HCT116 (cell line): ENCODE measurements around the gene TAF5L. TPM values are rescaled to one million over a fixed set of nuclear protein-coding genes. Genes with fewer than 3 reads are reported as not detected.

Experiments used
- ATAC-seq: fragments of 200-7000 bp; cut with Tn5 transposase; 2 replicates; pipeline ENCODE4 v1.9.1; 2020; ENCODE audit warnings: mild to moderate bottlenecking, moderate library complexity
- BruUV-seq: library from RNA; stranded (reverse); fragments of 400-500 nt; replicated peaks from 2 replicates; lab custom pipeline; 2021; lab: Mats Ljungman, UMichigan
- CTCF ChIA-PET: fragments of 300-600 bp; sonication (Branson Sonifier 250); formaldehyde crosslinking; loops from one replicate; lab custom pipeline; 2021; ENCODE audit warnings: antibody characterized with exemption; lab: Charles Lee
- POLR2A ChIA-PET: fragments of 300-600, 350-600 bp; sonication (Branson Sonifier 250); formaldehyde crosslinking; loops from one replicate; lab custom pipeline; 2021; ENCODE audit warnings: antibody characterized with exemption; lab: Charles Lee
- RAD21 ChIA-PET, 2 experiments: fragments of 300-600 bp; sonication (Branson Sonifier 250); formaldehyde crosslinking; loops; one replicate each; lab custom pipeline; 2023; ENCODE audit warnings: low total read pairs in 2 of 2; ENCODE audit not compliant: uncharacterized antibody in 2 of 2, unreplicated experiment in 2 of 2, low non-redundant PET in 1 of 2; lab: Charles Lee
- DNase-seq: peaks from one replicate; pipeline ENCODE4 v3.0.0-alpha.2; 2010; ENCODE audit warnings: low read depth, low spot score
- H2AFZ ChIP-seq: fragments of 200-600 bp; shearing (Covaris generic), sonication (generic); 2 replicates; pipeline ENCODE4 v1.6.1; 2017; ENCODE audit warnings: low read depth, mixed run types, mixed read lengths, antibody characterized with exemption, low read length; ENCODE audit not compliant: poor library complexity, severe bottlenecking
- H3K27ac ChIP-seq: 2 replicates; pipeline ENCODE4 v1.5.1; 2012; ENCODE audit warnings: low read depth, low read length
- H3K27me3 ChIP-seq: fragments of 200-600 bp; sonication (generic); 2 replicates; pipeline ENCODE4 v1.6.1; 2016; ENCODE audit warnings: mixed run types, low read length, mixed read lengths; ENCODE audit not compliant: insufficient read depth
- H3K36me3 ChIP-seq, 2 experiments: fragments of 200-500 bp in 1 of 2; fragments of 200-600 bp in 1 of 2; sonication (Bioruptor generic) in 1 of 2; sonication (generic) in 1 of 2; 2 replicates each; pipeline versions ENCODE4 v1.5.1 to v1.6.1; 2014 to 2016; ENCODE audit warnings: low read length in 2 of 2, inconsistent platforms in 1 of 2, mixed read lengths in 1 of 2, mixed run types in 1 of 2; ENCODE audit not compliant: insufficient read depth in 2 of 2, control insufficient read depth in 1 of 2
- H3K4me1 ChIP-seq, 2 experiments: fragments of 200-600 bp in 1 of 2; sonication (generic) in 1 of 2; 2 replicates each; pipeline versions ENCODE4 v1.5.1 to v1.6.1; 2012 to 2017; ENCODE audit warnings: low read length in 2 of 2, inconsistent platforms in 1 of 2, mild to moderate bottlenecking in 1 of 2, mixed read lengths in 1 of 2, mixed run types in 1 of 2, moderate library complexity in 1 of 2; ENCODE audit not compliant: insufficient read depth in 2 of 2, control insufficient read depth in 1 of 2
- H3K4me2 ChIP-seq: fragments of 200-600 bp; sonication (generic); 2 replicates; pipeline ENCODE4 v1.6.1; 2017; ENCODE audit warnings: mixed run types, low read length, mixed read lengths
- H3K4me3 ChIP-seq, 2 experiments: fragments of 200-600 bp in 1 of 2; sonication (generic) in 1 of 2; replicated peaks in 1 of 2; 2 replicates each; pipeline ENCODE4 v1.5.1; 2011 to 2016; ENCODE audit warnings: low read length in 2 of 2, control low read depth in 1 of 2, low read depth in 1 of 2, mild to moderate bottlenecking in 1 of 2, mixed read lengths in 1 of 2, mixed run types in 1 of 2
- H3K79me2 ChIP-seq: fragments of 200-600 bp; sonication (generic); 2 replicates; pipeline ENCODE4 v1.6.1; 2017; ENCODE audit warnings: mild to moderate bottlenecking, mixed run types, low read length, moderate library complexity, mixed read lengths; ENCODE audit not compliant: insufficient read depth
- H3K9ac ChIP-seq: fragments of 200-600 bp; sonication (generic); 2 replicates; pipeline ENCODE4 v1.6.1; 2016; ENCODE audit warnings: low read length, mixed read lengths
- H3K9me2 ChIP-seq: fragments of 200-600 bp; sonication (generic), shearing (Covaris generic); 2 replicates; pipeline ENCODE4 v1.6.1; 2017; ENCODE audit warnings: mixed run types, mild to moderate bottlenecking, moderate library complexity; ENCODE audit not compliant: insufficient read depth
- H3K9me3 ChIP-seq, 2 experiments: fragments of 200-500 bp in 1 of 2; fragments of 200-600 bp in 1 of 2; sonication (Bioruptor generic) in 1 of 2; sonication (generic) in 1 of 2; 2 replicates each; pipeline ENCODE4 v1.6.1; 2014 to 2017; ENCODE audit warnings: low read length in 2 of 2, mixed read lengths in 2 of 2, inconsistent platforms in 1 of 2, low read depth in 1 of 2, mild to moderate bottlenecking in 1 of 2, mixed run types in 1 of 2, moderate library complexity in 1 of 2; ENCODE audit not compliant: control insufficient read depth in 1 of 2, insufficient read depth in 1 of 2
- H4K20me1 ChIP-seq: fragments of 200-600 bp; sonication (generic), shearing (Covaris generic); 2 replicates; pipeline ENCODE4 v1.6.1; 2017; ENCODE audit warnings: mixed run types, mild to moderate bottlenecking, moderate library complexity; ENCODE audit not compliant: insufficient read depth
- ATF3 ChIP-seq: IDR thresholded peaks from 2 replicates; pipeline ENCODE4 v1.6.1; 2012
- CBX3 ChIP-seq: IDR thresholded peaks from 2 replicates; pipeline ENCODE4 v1.6.1; 2012; ENCODE audit warnings: low read depth
- CEBPB ChIP-seq: IDR thresholded peaks from 2 replicates; pipeline ENCODE4 v1.6.1; 2012; ENCODE audit warnings: low read depth
- CTCF ChIP-seq, 3 experiments: fragments of 200-600 bp in 1 of 3; sonication (generic) in 1 of 3; IDR thresholded peaks in 2 of 3; conservative IDR thresholded peaks in 1 of 3; 2 replicates each; pipeline ENCODE4 v1.5.1; 2012 to 2017; ENCODE audit warnings: low read depth in 2 of 3, low read length in 2 of 3, antibody characterized with exemption in 1 of 3, borderline replicate concordance in 1 of 3, control low read depth in 1 of 3, mild to moderate bottlenecking in 1 of 3, mixed read lengths in 1 of 3, mixed run types in 1 of 3, moderate library complexity in 1 of 3; ENCODE audit not compliant: insufficient read depth in 1 of 3
- EGR1 ChIP-seq: IDR thresholded peaks from 2 replicates; pipeline ENCODE4 v1.6.1; 2012; ENCODE audit warnings: low read depth
- ELF1 ChIP-seq: IDR thresholded peaks from 2 replicates; pipeline ENCODE4 v1.6.1; 2012; ENCODE audit warnings: low read depth, borderline replicate concordance
- EZH2phosphoT487 ChIP-seq: fragments of 200-600 bp; IDR thresholded peaks from 2 replicates; pipeline ENCODE4 v1.6.1; 2018; ENCODE audit warnings: antibody characterized with exemption, borderline replicate concordance
- JUND ChIP-seq: IDR thresholded peaks from 2 replicates; pipeline ENCODE4 v1.6.1; 2012
- MAX ChIP-seq: IDR thresholded peaks from 2 replicates; pipeline ENCODE4 v1.6.1; 2012
- POLR2A ChIP-seq: IDR thresholded peaks from 2 replicates; pipeline ENCODE4 v1.7.0; 2011; ENCODE audit warnings: borderline replicate concordance; ENCODE audit not compliant: insufficient read depth, insufficient read length; ENCODE audit errors: extremely low read depth
- POLR2AphosphoS5 ChIP-seq: IDR thresholded peaks from 2 replicates; pipeline ENCODE4 v1.6.1; 2011; ENCODE audit warnings: mild to moderate bottlenecking, low read depth, low read length, moderate library complexity
- RAD21 ChIP-seq: IDR thresholded peaks from 2 replicates; pipeline ENCODE4 v1.6.1; 2012; ENCODE audit warnings: low read depth, mild to moderate bottlenecking
- REST ChIP-seq: IDR thresholded peaks from 2 replicates; pipeline ENCODE4 v1.6.1; 2012; ENCODE audit warnings: low read depth
- SIN3A ChIP-seq: IDR thresholded peaks from 2 replicates; pipeline ENCODE4 v1.6.1; 2012; ENCODE audit warnings: low read depth
- SP1 ChIP-seq: IDR thresholded peaks from 2 replicates; pipeline ENCODE4 v1.6.1; 2012; ENCODE audit warnings: low read depth
- TCF7L2 ChIP-seq: IDR thresholded peaks from 2 replicates; pipeline ENCODE4 v1.7.0; 2011; ENCODE audit warnings: borderline replicate concordance, inconsistent platforms; ENCODE audit not compliant: insufficient read depth, insufficient read length; ENCODE audit errors: extremely low read depth
- YY1 ChIP-seq: IDR thresholded peaks from 2 replicates; pipeline ENCODE4 v1.6.1; 2011; ENCODE audit warnings: low read length, low read depth, moderate library complexity, mild to moderate bottlenecking; ENCODE audit not compliant: insufficient replicate concordance; ENCODE audit errors: extremely low read depth
- ZBTB33 ChIP-seq: IDR thresholded peaks from 2 replicates; pipeline ENCODE4 v1.6.1; 2011; ENCODE audit warnings: mild to moderate bottlenecking, low read length, moderate library complexity; ENCODE audit not compliant: insufficient replicate concordance; ENCODE audit errors: extremely low read depth
- ZFX ChIP-seq: fragments of 450-650 bp; IDR thresholded peaks from 2 replicates; pipeline ENCODE4 v1.6.1; 2017
- ZNF274 ChIP-seq: fragments of 200-500 bp; sonication (Bioruptor generic); IDR thresholded peaks from 2 replicates; pipeline ENCODE4 v1.6.1; 2014; ENCODE audit warnings: mild to moderate bottlenecking, low read depth, low read length, inconsistent platforms
- intact Hi-C: fragments of 100-400 bp; cut with micrococcal nuclease; formaldehyde crosslinking; loops from 2 replicates; pipeline ENCODE4 v1.10.0; 2022
- total RNA-seq: library from RNA; stranded (reverse); gene quantifications from one replicate; pipeline ENCODE4 v1.2.1, GENCODE V29; 2021; ENCODE audit not compliant: unreplicated experiment

Gene TAF5L
- total RNA-seq, 1 experiment from 2014 or later: 22.4 TPM

- ATAC-seq (no peak), DNase-seq (no peak)
- no peaks in the 10 kb centered on the region for H3K9me3 ChIP-seq
- H3K4me2 ChIP-seq: no peak overlapping the region
- H3K36me3 ChIP-seq: peaks cover 34 to 37% of the 10 kb centered on the region in 2 experiments
- no TSS peak for BruUV-seq
- H3K4me1 ChIP-seq: no peaks in the 10 kb centered on the region
- no peaks in the 10 kb centered on the region; the same call in 1 of the 2 replicates for H4K20me1 ChIP-seq
- H3K27me3 ChIP-seq: no peaks in the 10 kb centered on the region
- CTCF ChIA-PET: no interaction called here
- no peaks in the 10 kb centered on the region for H3K9me2 ChIP-seq
- no peak overlapping the region for H3K4me3 ChIP-seq
- peaks cover 75% of the 10 kb centered on the region for H3K79me2 ChIP-seq
- POLR2A ChIA-PET: interaction anchor here (1.1 kb wide), 1 partner anchor 14 kb away, joined by 3 read pairs; no protein-coding TSS in a partner anchor
- RAD21 ChIA-PET: no interaction called here
- intact Hi-C loops: no loop called here
- no peak overlapping the region for H3K27ac ChIP-seq
- no peak overlapping the region for H2AFZ ChIP-seq
- TF ChIP-seq POLR2AphosphoS5: no peak
- no peak for TF ChIP-seq MAX
- no peak for TF ChIP-seq YY1
- no peak for TF ChIP-seq EZH2phosphoT487
- TF ChIP-seq POLR2A: no peak
- no peak for TF ChIP-seq TCF7L2
- no peak for TF ChIP-seq CTCF (IDR thresholded peaks at IDR 0.05 in 2 of 3, conservative IDR thresholded peaks at IDR 0.05 in 1 of 3; ENCODE audit: borderline replicate concordance in 1 of 3, insufficient read depth in 1 of 3, low read depth in 2 of 3, low read length in 2 of 3)
- TF ChIP-seq CBX3: no peak
- no peak for TF ChIP-seq ZBTB33
- TF ChIP-seq EGR1: no peak
- TF ChIP-seq SIN3A: no peak
- TF ChIP-seq RAD21: no peak
- no peak for TF ChIP-seq REST
- TF ChIP-seq SP1: no peak
- TF ChIP-seq ELF1: no peak
- no peak for TF ChIP-seq JUND
- no peak for TF ChIP-seq ZNF274
- no peak for TF ChIP-seq ATF3
- TF ChIP-seq ZFX: no peak
- no peak for TF ChIP-seq CEBPB
- TF ChIP-seq, all 23 proteins: peak for 0
- no peak overlapping the region for H3K9ac ChIP-seq
These were observed 15.4 kb upstream of the TAF5L start for GRCh38 chr1:229641306-229641705.
